ENCODE data around the gene CDH23.

The CDH23 gene

DNA sequence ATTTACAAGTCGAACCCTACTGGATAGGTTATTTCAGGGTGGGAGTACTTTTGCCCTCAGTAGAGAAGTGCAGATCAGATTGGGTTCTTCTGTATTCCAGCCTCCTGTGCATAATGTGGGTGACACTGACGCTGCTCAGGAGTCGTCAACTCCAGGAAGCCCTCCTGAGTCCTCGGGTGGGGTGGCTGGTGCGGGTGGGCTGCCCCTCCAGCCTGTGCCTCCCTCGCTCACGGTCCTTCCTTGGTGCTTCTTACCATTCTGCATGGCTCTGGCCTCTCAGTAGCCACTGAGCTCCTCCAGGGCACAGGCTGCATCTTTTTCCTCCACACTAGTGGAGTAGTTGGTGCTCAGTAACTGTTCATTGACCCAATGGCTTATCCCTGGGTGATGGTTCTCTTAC, 4.3 kb downstream of the CDH23 start:
- Histone ChIP-seq H3K4me1 (ENCODE audit: insufficient read depth, poor library complexity, severe bottlenecking) (no peaks in the 10 kb centered on the region), H3K27ac (ENCODE audit: poor library complexity, severe bottlenecking) (no peak overlapping the region), H3K4me3 (ENCODE audit: severe bottlenecking) (no peak overlapping the region), H3K9me3 (ENCODE audit: severe bottlenecking) (no peaks in the 10 kb centered on the region), H3K27me3 (ENCODE audit: insufficient read depth, poor library complexity, severe bottlenecking) (peaks cover 35% of the 10 kb centered on the region), H3K36me3 (ENCODE audit: low read depth) (no peaks in the 10 kb centered on the region)
- TF ChIP-seq, protein P1, sequence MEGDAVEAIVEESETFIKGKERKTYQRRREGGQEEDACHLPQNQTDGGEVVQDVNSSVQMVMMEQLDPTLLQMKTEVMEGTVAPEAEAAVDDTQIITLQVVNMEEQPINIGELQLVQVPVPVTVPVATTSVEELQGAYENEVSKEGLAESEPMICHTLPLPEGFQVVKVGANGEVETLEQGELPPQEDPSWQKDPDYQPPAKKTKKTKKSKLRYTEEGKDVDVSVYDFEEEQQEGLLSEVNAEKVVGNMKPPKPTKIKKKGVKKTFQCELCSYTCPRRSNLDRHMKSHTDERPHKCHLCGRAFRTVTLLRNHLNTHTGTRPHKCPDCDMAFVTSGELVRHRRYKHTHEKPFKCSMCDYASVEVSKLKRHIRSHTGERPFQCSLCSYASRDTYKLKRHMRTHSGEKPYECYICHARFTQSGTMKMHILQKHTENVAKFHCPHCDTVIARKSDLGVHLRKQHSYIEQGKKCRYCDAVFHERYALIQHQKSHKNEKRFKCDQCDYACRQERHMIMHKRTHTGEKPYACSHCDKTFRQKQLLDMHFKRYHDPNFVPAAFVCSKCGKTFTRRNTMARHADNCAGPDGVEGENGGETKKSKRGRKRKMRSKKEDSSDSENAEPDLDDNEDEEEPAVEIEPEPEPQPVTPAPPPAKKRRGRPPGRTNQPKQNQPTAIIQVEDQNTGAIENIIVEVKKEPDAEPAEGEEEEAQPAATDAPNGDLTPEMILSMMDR (IDR thresholded peaks at IDR 0.05; ENCODE audit: poor library complexity, severe bottlenecking), result no peak
- DNase-seq (ENCODE audit: low spot score), result no peak
- no peak for ATAC-seq (ENCODE audit: low read depth)

- no peak for ATAC-seq (ENCODE audit: low read depth)
- TF ChIP-seq, protein P1 (IDR thresholded peaks at IDR 0.05; ENCODE audit: poor library complexity, severe bottlenecking), result no peak
- no peak for DNase-seq (ENCODE audit: low spot score)
- no peaks in the 10 kb centered on the region for H3K4me1 ChIP-seq (ENCODE audit: insufficient read depth, poor library complexity, severe bottlenecking)
- H3K27me3 ChIP-seq (ENCODE audit: insufficient read depth, poor library complexity, severe bottlenecking), result peaks cover 30% of the 10 kb centered on the region
- H3K27ac ChIP-seq (ENCODE audit: poor library complexity, severe bottlenecking), result no peak overlapping the region
- no peak overlapping the region for H3K4me3 ChIP-seq (ENCODE audit: severe bottlenecking)
- no peaks in the 10 kb centered on the region for H3K9me3 ChIP-seq (ENCODE audit: severe bottlenecking)
- H3K36me3 ChIP-seq (ENCODE audit: low read depth), result no peaks in the 10 kb centered on the region
Measured at GRCh38 chr10:71402005-71402404, 5.3 kb downstream of the CDH23 start.

GRCh38 chr10:71404503-71405295, 8.0 kb downstream of the CDH23 start:
- Histone ChIP-seq H3K36me3 (ENCODE audit: low read depth) (no peaks in the 10 kb centered on the region), H3K4me3 (ENCODE audit: severe bottlenecking) (no peak overlapping the region), H3K27ac (ENCODE audit: poor library complexity, severe bottlenecking) (no peak overlapping the region), H3K4me1 (ENCODE audit: insufficient read depth, poor library complexity, severe bottlenecking) (no peaks in the 10 kb centered on the region), H3K27me3 (ENCODE audit: insufficient read depth, poor library complexity, severe bottlenecking) (peaks cover 4% of the 10 kb centered on the region), H3K9me3 (ENCODE audit: severe bottlenecking) (no peaks in the 10 kb centered on the region)
- TF ChIP-seq, protein P1 (IDR thresholded peaks at IDR 0.05; ENCODE audit: poor library complexity, severe bottlenecking), result no peak
- DNase-seq (ENCODE audit: low spot score) (no peak), ATAC-seq (ENCODE audit: low read depth) (no peak)

GRCh38 chr10:71406878-71407277, 10.2 kb downstream of the CDH23 start:
- no peaks in the 10 kb centered on the region for H3K27me3 ChIP-seq (ENCODE audit: insufficient read depth, poor library complexity, severe bottlenecking)
- H3K9me3 ChIP-seq (ENCODE audit: severe bottlenecking), result no peaks in the 10 kb centered on the region

More at GRCh38 chr10:71406878-71407277, 10.2 kb downstream of the CDH23 start:
- H3K4me1 ChIP-seq (ENCODE audit: insufficient read depth, poor library complexity, severe bottlenecking), result no peaks in the 10 kb centered on the region
- ATAC-seq (ENCODE audit: low read depth) (no peak), DNase-seq (ENCODE audit: low spot score) (no peak)
- no peaks in the 10 kb centered on the region for H3K36me3 ChIP-seq (ENCODE audit: low read depth)
- H3K4me3 ChIP-seq (ENCODE audit: severe bottlenecking), result no peak overlapping the region
- TF ChIP-seq, protein P1 (IDR thresholded peaks at IDR 0.05; ENCODE audit: poor library complexity, severe bottlenecking), result no peak
- no peak overlapping the region for H3K27ac ChIP-seq (ENCODE audit: poor library complexity, severe bottlenecking)
